Loucy (cell line): ENCODE results near the gene CXCR3.

Experiments used
- H2AFZ ChIP-seq: fragments of 200-600 bp; sonication (generic); 2 replicates; pipeline ENCODE4 v1.6.0; 2016; ENCODE audit warnings: antibody characterized with exemption, mild to moderate bottlenecking, low read length, moderate library complexity
- H3F3A ChIP-seq: fragments of 200-600 bp; 2 replicates; pipeline ENCODE4 v1.6.0; 2016; ENCODE audit warnings: antibody characterized with exemption, low read depth, mild to moderate bottlenecking
- H3K27me3 ChIP-seq: fragments of 200-600 bp; sonication (generic); 2 replicates; pipeline ENCODE4 v1.6.1; 2014; ENCODE audit warnings: low read length, mild to moderate bottlenecking; ENCODE audit not compliant: insufficient read depth, poor library complexity, severe bottlenecking
- H3K36me3 ChIP-seq: fragments of 200-600 bp; sonication (generic); 2 replicates; pipeline ENCODE4 v1.6.1; 2016; ENCODE audit warnings: low read length; ENCODE audit not compliant: insufficient read depth
- H3K4me1 ChIP-seq: fragments of 200-600 bp; sonication (generic); 2 replicates; pipeline ENCODE4 v1.5.1; 2014; ENCODE audit warnings: low read length, mild to moderate bottlenecking; ENCODE audit not compliant: insufficient read depth, poor library complexity, severe bottlenecking
- H3K4me2 ChIP-seq: fragments of 200-600 bp; sonication (generic); 2 replicates; pipeline ENCODE4 v1.6.0; 2014; ENCODE audit warnings: antibody characterized with exemption, low read length, low read depth, mild to moderate bottlenecking; ENCODE audit not compliant: poor library complexity, severe bottlenecking
- H3K4me3 ChIP-seq: fragments of 200-600 bp; sonication (generic); 2 replicates; pipeline ENCODE4 v1.5.1; 2014; ENCODE audit warnings: low read length, mild to moderate bottlenecking, mixed read lengths; ENCODE audit not compliant: poor library complexity, severe bottlenecking
- H3K79me2 ChIP-seq: fragments of 200-600 bp; sonication (generic); 2 replicates; pipeline ENCODE4 v1.6.1; 2014; ENCODE audit warnings: low read length; ENCODE audit not compliant: insufficient read depth
- H3K9ac ChIP-seq: fragments of 200-600 bp; sonication (generic); 2 replicates; pipeline ENCODE4 v1.6.0; 2014; ENCODE audit warnings: mild to moderate bottlenecking, low read depth, low read length, moderate library complexity; ENCODE audit not compliant: poor library complexity, severe bottlenecking
- H3K9me2 ChIP-seq: fragments of 200-600 bp; sonication (generic); replicated peaks from 2 replicates; pipeline ENCODE4 v1.6.1; 2016; ENCODE audit warnings: low read depth, low read length, mixed read lengths
- H3K9me3 ChIP-seq: fragments of 200-600 bp; sonication (generic); 2 replicates; pipeline ENCODE4 v1.6.1; 2014; ENCODE audit warnings: mild to moderate bottlenecking, antibody characterized with exemption, low read length, low read depth; ENCODE audit not compliant: insufficient read depth
- H4K20me1 ChIP-seq: fragments of 200-600 bp; sonication (generic); 2 replicates; pipeline ENCODE4 v1.6.0; 2014; ENCODE audit warnings: antibody characterized with exemption, low read length, mild to moderate bottlenecking; ENCODE audit not compliant: insufficient read depth, poor library complexity, severe bottlenecking
- CTCF ChIP-seq: fragments of 200-600 bp; sonication (generic); conservative IDR thresholded peaks from 2 replicates; pipeline ENCODE4 v1.5.1; 2014; ENCODE audit warnings: mild to moderate bottlenecking, antibody characterized with exemption, low read length
- EZH2phosphoT487 ChIP-seq: fragments of 200-600 bp; IDR thresholded peaks from 2 replicates; pipeline ENCODE4 v1.6.1; 2018; ENCODE audit warnings: antibody characterized with exemption, mild to moderate bottlenecking, moderate library complexity, borderline replicate concordance

Gene CXCR3

GRCh38 chrX:71579990-71580380 lies 38.3 kb downstream of the CXCR3 start:
- H3K4me1 ChIP-seq = no peaks in the 10 kb centered on the region
- no peaks in the 10 kb centered on the region for H3F3A ChIP-seq
- no peak overlapping the region for H3K4me2 ChIP-seq
- H3K27me3 ChIP-seq = no peaks in the 10 kb centered on the region
- no peak overlapping the region for H3K4me3 ChIP-seq
- peaks cover 10% of the 10 kb centered on the region; the same call in 1 of the 2 replicates for H3K36me3 ChIP-seq
- H3K9me3 ChIP-seq = no peaks in the 10 kb centered on the region
- no peaks in the 10 kb centered on the region for H4K20me1 ChIP-seq
- H3K9me2 ChIP-seq = no peaks in the 10 kb centered on the region
- H3K9ac ChIP-seq = no peak overlapping the region
- H3K79me2 ChIP-seq = no peaks in the 10 kb centered on the region
- TF ChIP-seq CTCF (no peak), EZH2phosphoT487 (no peak)
- H2AFZ ChIP-seq = no peak overlapping the region

DNA sequence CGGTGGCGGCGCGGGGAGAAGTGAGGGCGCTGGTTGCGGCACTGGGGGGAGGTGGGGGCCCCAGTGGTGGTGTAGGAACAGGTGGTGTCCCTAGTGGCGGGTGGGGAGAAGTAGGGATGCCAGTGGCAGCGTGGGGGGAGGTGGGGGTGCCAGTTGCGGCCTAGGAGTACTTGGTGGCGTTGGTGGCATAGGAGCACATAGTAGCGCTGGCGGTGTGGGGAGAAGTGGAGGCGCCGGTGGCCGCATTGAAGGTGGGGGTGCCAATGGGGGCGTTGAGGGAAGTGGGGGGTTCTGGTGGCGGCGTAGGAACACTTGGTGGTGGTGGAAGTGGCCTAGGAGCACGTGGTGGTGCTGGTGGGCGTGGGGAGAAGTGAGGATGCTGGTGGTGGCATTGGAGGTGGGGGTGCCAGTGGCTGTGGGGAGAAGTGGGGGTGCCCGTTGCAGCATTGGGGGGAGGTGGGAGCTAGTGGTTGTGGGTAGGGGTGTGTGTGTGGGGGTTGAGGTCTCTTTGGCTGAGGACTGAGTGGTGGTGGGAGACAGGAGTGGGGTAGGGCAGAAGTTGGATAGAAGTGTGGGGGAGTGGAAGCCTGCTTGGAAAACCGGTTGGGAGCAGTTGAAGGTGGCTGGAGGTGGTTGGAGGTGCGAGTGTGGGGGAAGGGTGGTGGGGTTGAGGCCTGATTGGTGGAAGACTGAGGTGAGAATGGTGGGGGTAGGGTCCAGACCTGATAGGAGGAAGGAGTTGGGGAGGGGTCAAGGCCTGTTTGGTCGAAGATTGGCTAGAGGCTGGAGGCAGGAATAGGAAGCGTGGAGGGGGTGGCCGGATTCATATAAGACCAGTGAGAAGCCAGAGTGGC lies 38.9 kb downstream of the CXCR3 start:
- Histone ChIP-seq H3K4me1 (no peaks in the 10 kb centered on the region), H2AFZ (no peak overlapping the region), H3F3A (no peaks in the 10 kb centered on the region), H4K20me1 (no peaks in the 10 kb centered on the region), H3K4me2 (no peak overlapping the region), H3K9me2 (no peaks in the 10 kb centered on the region), H3K4me3 (no peak overlapping the region), H3K36me3 (peaks cover 16% of the 10 kb centered on the region; the same call in 1 of the 2 replicates), H3K27me3 (no peaks in the 10 kb centered on the region), H3K79me2 (no peaks in the 10 kb centered on the region), H3K9me3 (no peaks in the 10 kb centered on the region), H3K9ac (no peak overlapping the region)
- no peak for TF ChIP-seq EZH2phosphoT487

GRCh38 chrX:71578253-71579135 lies 39.8 kb downstream of the CXCR3 start, which contains the start of gene GCNA:
Gene GCNA (plus strand): TSS chrX:71578437. CDS start chrX:71580822, 2,385 bp downstream.
- H3K79me2 ChIP-seq = no peaks in the 10 kb centered on the region
- H3K4me1 ChIP-seq = no peaks in the 10 kb centered on the region
- H4K20me1 ChIP-seq = no peaks in the 10 kb centered on the region
- no peaks in the 10 kb centered on the region for H3K27me3 ChIP-seq
- H3F3A ChIP-seq = no peaks in the 10 kb centered on the region
- H3K4me3 ChIP-seq = no peak within 1 kb of the TSS
- H3K36me3 ChIP-seq = peaks cover 24% of the 10 kb centered on the region; the same call in 1 of the 2 replicates
- no peak within 1 kb of the TSS for H3K4me2 ChIP-seq
- H3K9ac ChIP-seq = no peak within 1 kb of the TSS
- H3K9me3 ChIP-seq = no peaks in the 10 kb centered on the region
- no peak within 1 kb of the TSS for H2AFZ ChIP-seq
- no peaks in the 10 kb centered on the region for H3K9me2 ChIP-seq
- TF ChIP-seq EZH2phosphoT487 = no peak
- TF ChIP-seq CTCF = no peak
